K562 (cell line): ENCODE measurements around the gene KPNB1. TPM values are rescaled to one million over a fixed set of nuclear protein-coding genes. Genes with fewer than 3 reads are reported as not detected.
A peak's percentile ranks its signal among the peaks of the same experiment; 100 is the strongest.

Experiments
- ATAC-seq: fragments of 200-7000 bp; cut with Tn5 transposase; 3 replicates; pipeline ENCODE4 v1.9.1; 2020; ENCODE audit warnings: moderate library complexity
- BruUV-seq: library from RNA; stranded (reverse); fragments of 400-500 nt; replicated peaks from 2 replicates; lab custom pipeline; 2021; lab: Mats Ljungman, UMichigan
- CTCF ChIA-PET: fragments of 300-600 bp; formaldehyde crosslinking; extraction: SDS; loops from one replicate; lab custom pipeline; 2021; ENCODE audit warnings: low intra/inter-chr PET ratio; lab: Yijun Ruan, JAX
- POLR2A ChIA-PET: fragments of 300-600, 350-650 bp; sonication (Branson Sonifier 250); formaldehyde crosslinking; extraction: SDS; loops from one replicate; lab custom pipeline; 2021; ENCODE audit warnings: antibody characterized with exemption, inconsistent platforms; lab: Yijun Ruan, JAX
- DNase-seq, 4 experiments: peaks; one replicate each; pipeline versions ENCODE4 v3.0.0 to v3.0.0-alpha.2; 2011 to 2018; ENCODE audit warnings: low spot score in 3 of 4, mixed read lengths in 3 of 4; ENCODE audit errors: extremely low read depth in 1 of 4
- FAIRE-seq: peaks from 2 replicates; lab custom pipeline; 2011; peaks lifted over from hg19 to GRCh38; lab: Jason Lieb, UNC
- H2AFZ ChIP-seq: 2 replicates; pipeline ENCODE4 v1.6.0; 2011; ENCODE audit warnings: low read depth, low read length, control low read depth, inconsistent platforms
- H3K27ac ChIP-seq: fragments of 200-600 bp; 3 replicates; pipeline ENCODE4 v1.8.0; 2011; ENCODE audit warnings: low read depth, mild to moderate bottlenecking, control low read depth, inconsistent platforms, low read length, moderate library complexity, mixed read lengths; ENCODE audit errors: extremely low read depth
- H3K27me3 ChIP-seq, 2 experiments: fragments of 300-600 bp in 1 of 2; 2 replicates in 1 of 2; 3 replicates in 1 of 2; pipeline versions ENCODE4 v1.6.0 to v1.8.0; 2011; ENCODE audit warnings: inconsistent platforms in 2 of 2, low read length in 2 of 2, mild to moderate bottlenecking in 1 of 2, mixed read lengths in 1 of 2, moderate library complexity in 1 of 2; ENCODE audit not compliant: control insufficient read depth in 2 of 2, insufficient read depth in 2 of 2
- H3K36me3 ChIP-seq: fragments of 300-600 bp; 3 replicates; pipeline ENCODE4 v1.8.0; 2011; ENCODE audit warnings: mild to moderate bottlenecking, low read length, inconsistent platforms; ENCODE audit not compliant: control insufficient read depth, insufficient read depth
- H3K4me1 ChIP-seq, 2 experiments: fragments of 200-600 bp in 1 of 2; replicated peaks in 1 of 2; 2 replicates in 1 of 2; 3 replicates in 1 of 2; pipeline versions ENCODE4 v1.5.1 to v1.8.0; 2011; ENCODE audit warnings: inconsistent platforms in 2 of 2, low read length in 2 of 2, mild to moderate bottlenecking in 1 of 2, mixed read lengths in 1 of 2, moderate library complexity in 1 of 2; ENCODE audit not compliant: control insufficient read depth in 2 of 2, insufficient read depth in 2 of 2
- H3K4me2 ChIP-seq: 2 replicates; pipeline ENCODE4 v1.6.1; 2011; ENCODE audit warnings: low read length, control low read depth, inconsistent platforms, mixed read lengths; ENCODE audit not compliant: insufficient read depth
- H3K4me3 ChIP-seq: fragments of 200-600 bp; sonication (generic), shearing (Covaris generic); 2 replicates; pipeline ENCODE4 v1.5.1; 2016; ENCODE audit warnings: control low read depth, inconsistent platforms
- H3K79me2 ChIP-seq: fragments of 200-600 bp; 3 replicates; pipeline ENCODE4 v1.8.0; 2011; ENCODE audit warnings: low read length, inconsistent platforms; ENCODE audit not compliant: control insufficient read depth, insufficient read depth
- H3K9ac ChIP-seq, 2 experiments: 2 replicates each; pipeline versions ENCODE4 v1.6.0 to v1.6.1; 2011; ENCODE audit warnings: low read depth in 2 of 2, low read length in 2 of 2, control low read depth in 1 of 2, inconsistent platforms in 1 of 2, mild to moderate bottlenecking in 1 of 2, mixed read lengths in 1 of 2; ENCODE audit not compliant: insufficient read depth in 1 of 2
- H3K9me1 ChIP-seq: one replicate; pipeline ENCODE4 v1.6.0; 2011; ENCODE audit warnings: inconsistent platforms, mild to moderate bottlenecking, low read length, moderate library complexity; ENCODE audit not compliant: control insufficient read depth, insufficient read depth
- H3K9me3 ChIP-seq: replicated peaks from 2 replicates; pipeline ENCODE4 v1.5.1; 2011; ENCODE audit warnings: low read depth, low read length, inconsistent platforms; ENCODE audit not compliant: control insufficient read depth, insufficient read depth
- H4K20me1 ChIP-seq: replicated peaks from 2 replicates; pipeline ENCODE4 v1.6.1; 2011; ENCODE audit warnings: low read length, inconsistent platforms, mixed read lengths; ENCODE audit not compliant: control insufficient read depth, insufficient read depth
- CHD4 ChIP-seq: fragments of 200-600 bp; sonication (generic); IDR thresholded peaks from 3 replicates; pipeline ENCODE4 v1.6.1; 2012; ENCODE audit warnings: low read depth, mild to moderate bottlenecking, mixed read lengths, low read length, inconsistent platforms; ENCODE audit not compliant: insufficient read depth, insufficient replicate concordance, poor library complexity, severe bottlenecking
- FOS ChIP-seq: IDR thresholded peaks from 3 replicates; pipeline ENCODE4 v1.6.1; 2011; ENCODE audit not compliant: insufficient read length; ENCODE audit errors: extremely low read depth
- KLF13 ChIP-seq: fragments of 450-650 bp; IDR thresholded peaks from 2 replicates; pipeline ENCODE4 v1.6.1; 2016; ENCODE audit warnings: missing genetic modification characterization, low read depth, mild to moderate bottlenecking, missing compliant biosample characterization, moderate library complexity, borderline replicate concordance
- MBD2 ChIP-seq: sonication (generic); IDR thresholded peaks from 2 replicates; pipeline ENCODE4 v1.6.1; 2016; ENCODE audit warnings: low read depth, borderline replicate concordance
- NBN ChIP-seq: fragments of 450-650 bp; IDR thresholded peaks from 2 replicates; pipeline ENCODE4 v1.6.1; 2016; ENCODE audit warnings: low read depth, mild to moderate bottlenecking
- NRF1 ChIP-seq, 2 experiments: fragments of 450-650 bp; IDR thresholded peaks in 1 of 2; conservative IDR thresholded peaks in 1 of 2; 2 replicates each; pipeline ENCODE4 v1.6.1; 2014; ENCODE audit warnings: mild to moderate bottlenecking in 2 of 2
- PML ChIP-seq: IDR thresholded peaks from 2 replicates; pipeline ENCODE4 v1.6.1; 2012; ENCODE audit warnings: low read length, inconsistent platforms
- POLR3G ChIP-seq: IDR thresholded peaks from 2 replicates; pipeline ENCODE4 v1.6.1; 2011; ENCODE audit not compliant: insufficient read length, insufficient replicate concordance; ENCODE audit errors: extremely low read depth
- RBM25 ChIP-seq: fragments of 200-400 bp; formaldehyde crosslinking; IDR thresholded peaks from 2 replicates; pipeline ENCODE4 v1.6.1; 2018; ENCODE audit warnings: low read length, low read depth, moderate library complexity; ENCODE audit not compliant: severe bottlenecking
- WGBS: fragments of 100-300 bp; shearing (Covaris generic); methylation state at CpG from one replicate; pipeline ENCODE4 v1.1.6; 2016; ENCODE audit warnings: low coverage, mixed read lengths; ENCODE audit not compliant: insufficient coverage; ENCODE audit errors: missing lambda C conversion rate; 5-methylcytosine and 5-hydroxymethylcytosine counted together
- in situ Hi-C: fragments of 300-500 bp; cut with MboI; formaldehyde crosslinking; loops from 4 replicates; pipeline ENCODE4 v1.15.0; 2018; ENCODE audit warnings: inconsistent platforms, mixed read lengths
- intact Hi-C: fragments of 100-400 bp; cut with micrococcal nuclease; formaldehyde crosslinking; loops from 2 replicates; pipeline ENCODE4 v1.14.2; 2022
- polyA plus RNA-seq, 8 experiments: library from polyadenylated mRNA; depleted of rRNA in 4 of 8; stranded (reverse) in 5 of 8; unstranded in 3 of 8; fragments of >200 nt; fragmentation: Nextera tagmentation in 2 of 8; fragmentation: Illumina TruSeq in 1 of 8; extraction: Ambion mirVana in 2 of 8; extraction: Trizol in 1 of 8; gene quantifications; 2 replicates each; pipeline versions ENCODE4 v1.2.1 to v1.2.3, GENCODE V29; 2011 to 2014; ENCODE audit warnings: inconsistent platforms in 1 of 8, missing spikeins in 1 of 8
- total RNA-seq, 7 experiments: library from RNA; depleted of rRNA in 6 of 7; stranded (reverse); fragments of >200 nt in 6 of 7; fragmentation: Illumina TruSeq in 2 of 7; extraction: Trizol in 2 of 7; gene quantifications; 2 replicates each; pipeline versions ENCODE4 v1.2.1 to v1.2.3, GENCODE V29; 2011 to 2021; ENCODE audit warnings: low replicate concordance in 1 of 7
- TF ChIP-seq, protein P1 (sequence below): sonication (generic); formaldehyde crosslinking; IDR thresholded peaks from 2 replicates; pipeline ENCODE4 v1.5.0; 2020; ENCODE audit warnings: missing genetic modification reagents
- TF ChIP-seq, protein P2 (sequence below): fragments of 450-650 bp; IDR thresholded peaks from 2 replicates; pipeline ENCODE4 v1.6.1; 2017; ENCODE audit warnings: antibody characterized with exemption
- TF ChIP-seq, protein P3 (sequence below), 3 experiments: IDR thresholded peaks in 2 of 3; conservative IDR thresholded peaks in 1 of 3; 2 replicates each; pipeline ENCODE4 v1.5.1; 2011 to 2012; ENCODE audit warnings: low read length in 3 of 3, mild to moderate bottlenecking in 3 of 3, control low read depth in 2 of 3, improper control_type of control experiment in 1 of 3, inconsistent platforms in 1 of 3, low read depth in 1 of 3, mixed read lengths in 1 of 3, moderate library complexity in 1 of 3; ENCODE audit not compliant: insufficient read depth in 2 of 3

The KPNB1 gene
- total and polyA plus RNA-seq, 9 of the 15 experiments (the other 6 are each of a cell fraction or from before 2014, with no cell fraction given) = 154 to 622 (median 354) TPM

DNA sequence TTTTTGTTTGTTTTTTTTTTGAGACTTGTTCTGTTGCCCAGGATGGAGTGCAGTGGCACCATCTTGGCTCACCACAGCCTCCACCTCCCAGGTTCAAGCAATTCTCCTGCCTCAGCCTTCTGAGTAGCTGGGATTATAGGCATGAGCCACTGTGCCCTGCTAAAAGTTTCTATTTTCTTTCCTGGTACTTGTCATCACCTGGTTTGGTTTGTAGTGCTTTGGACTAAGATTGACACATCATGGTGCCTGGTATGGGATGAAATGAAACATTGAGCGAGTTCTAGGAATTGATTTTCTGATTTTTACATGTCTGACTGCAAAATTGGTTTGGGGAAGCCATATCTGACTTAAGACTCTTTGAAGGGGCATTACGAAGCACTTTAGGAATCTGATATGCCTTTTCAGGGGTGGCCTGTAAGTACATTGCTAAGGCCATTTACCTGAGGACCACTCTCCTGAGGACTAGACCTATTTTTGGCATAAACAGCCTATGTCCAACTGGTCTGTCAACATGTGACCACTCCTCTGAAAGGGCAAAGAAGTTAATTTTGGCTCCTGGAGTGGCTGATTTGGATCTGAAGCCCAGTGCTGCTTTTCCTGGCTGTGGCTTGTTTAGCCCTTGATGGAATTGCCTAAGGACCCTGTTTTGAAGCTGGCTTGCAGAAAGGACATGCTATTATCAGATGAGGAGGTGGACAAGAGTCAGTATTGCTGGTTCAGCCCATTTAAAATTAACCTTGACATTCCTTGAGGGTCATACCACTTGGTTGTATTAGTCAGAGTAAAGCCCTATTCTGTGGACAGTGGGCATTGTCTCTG, 25.9 kb downstream of the KPNB1 start:
- H2AFZ ChIP-seq = no peak overlapping the region
- CTCF ChIA-PET = no interaction called here
- no peak for FAIRE-seq
- peaks cover 6% of the 10 kb centered on the region; the same call in 1 of the 3 replicates for H3K79me2 ChIP-seq
- WGBS = 100% methylated on average over 2 of the region's 2 CpGs
- TSS peak; percentile 7 for BruUV-seq
- no peaks in the 10 kb centered on the region for H3K4me1 ChIP-seq
- H4K20me1 ChIP-seq = no peaks in the 10 kb centered on the region; the same call in 1 of the 2 replicates
- H3K27ac ChIP-seq = no peak overlapping the region
- no peak for DNase-seq
- H3K27me3 ChIP-seq = no peaks in the 10 kb centered on the region
- H3K9me1 ChIP-seq = no peaks in the 10 kb centered on the region
- no peak overlapping the region for H3K9ac ChIP-seq
- TF ChIP-seq FOS (no peak), NRF1 (conservative IDR thresholded peaks at IDR 0.05 in 1 of 2, IDR thresholded peaks at IDR 0.05 in 1 of 2) (no peak), PML (no peak), KLF13 (tag) (no peak), POLR3G (no peak), CHD4 (no peak), NBN (no peak), RBM25 (no peak), MBD2 (no peak)
- TF ChIP-seq, protein P1, sequence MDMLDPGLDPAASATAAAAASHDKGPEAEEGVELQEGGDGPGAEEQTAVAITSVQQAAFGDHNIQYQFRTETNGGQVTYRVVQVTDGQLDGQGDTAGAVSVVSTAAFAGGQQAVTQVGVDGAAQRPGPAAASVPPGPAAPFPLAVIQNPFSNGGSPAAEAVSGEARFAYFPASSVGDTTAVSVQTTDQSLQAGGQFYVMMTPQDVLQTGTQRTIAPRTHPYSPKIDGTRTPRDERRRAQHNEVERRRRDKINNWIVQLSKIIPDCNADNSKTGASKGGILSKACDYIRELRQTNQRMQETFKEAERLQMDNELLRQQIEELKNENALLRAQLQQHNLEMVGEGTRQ (CRISPR knock-in tag) = no peak
- TF ChIP-seq, protein P2, sequence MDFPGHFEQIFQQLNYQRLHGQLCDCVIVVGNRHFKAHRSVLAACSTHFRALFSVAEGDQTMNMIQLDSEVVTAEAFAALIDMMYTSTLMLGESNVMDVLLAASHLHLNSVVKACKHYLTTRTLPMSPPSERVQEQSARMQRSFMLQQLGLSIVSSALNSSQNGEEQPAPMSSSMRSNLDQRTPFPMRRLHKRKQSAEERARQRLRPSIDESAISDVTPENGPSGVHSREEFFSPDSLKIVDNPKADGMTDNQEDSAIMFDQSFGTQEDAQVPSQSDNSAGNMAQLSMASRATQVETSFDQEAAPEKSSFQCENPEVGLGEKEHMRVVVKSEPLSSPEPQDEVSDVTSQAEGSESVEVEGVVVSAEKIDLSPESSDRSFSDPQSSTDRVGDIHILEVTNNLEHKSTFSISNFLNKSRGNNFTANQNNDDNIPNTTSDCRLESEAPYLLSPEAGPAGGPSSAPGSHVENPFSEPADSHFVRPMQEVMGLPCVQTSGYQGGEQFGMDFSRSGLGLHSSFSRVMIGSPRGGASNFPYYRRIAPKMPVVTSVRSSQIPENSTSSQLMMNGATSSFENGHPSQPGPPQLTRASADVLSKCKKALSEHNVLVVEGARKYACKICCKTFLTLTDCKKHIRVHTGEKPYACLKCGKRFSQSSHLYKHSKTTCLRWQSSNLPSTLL = no peak
- TF ChIP-seq, protein P3, sequence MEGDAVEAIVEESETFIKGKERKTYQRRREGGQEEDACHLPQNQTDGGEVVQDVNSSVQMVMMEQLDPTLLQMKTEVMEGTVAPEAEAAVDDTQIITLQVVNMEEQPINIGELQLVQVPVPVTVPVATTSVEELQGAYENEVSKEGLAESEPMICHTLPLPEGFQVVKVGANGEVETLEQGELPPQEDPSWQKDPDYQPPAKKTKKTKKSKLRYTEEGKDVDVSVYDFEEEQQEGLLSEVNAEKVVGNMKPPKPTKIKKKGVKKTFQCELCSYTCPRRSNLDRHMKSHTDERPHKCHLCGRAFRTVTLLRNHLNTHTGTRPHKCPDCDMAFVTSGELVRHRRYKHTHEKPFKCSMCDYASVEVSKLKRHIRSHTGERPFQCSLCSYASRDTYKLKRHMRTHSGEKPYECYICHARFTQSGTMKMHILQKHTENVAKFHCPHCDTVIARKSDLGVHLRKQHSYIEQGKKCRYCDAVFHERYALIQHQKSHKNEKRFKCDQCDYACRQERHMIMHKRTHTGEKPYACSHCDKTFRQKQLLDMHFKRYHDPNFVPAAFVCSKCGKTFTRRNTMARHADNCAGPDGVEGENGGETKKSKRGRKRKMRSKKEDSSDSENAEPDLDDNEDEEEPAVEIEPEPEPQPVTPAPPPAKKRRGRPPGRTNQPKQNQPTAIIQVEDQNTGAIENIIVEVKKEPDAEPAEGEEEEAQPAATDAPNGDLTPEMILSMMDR (IDR thresholded peaks at IDR 0.05 in 2 of 3, conservative IDR thresholded peaks at IDR 0.05 in 1 of 3; ENCODE audit: insufficient read depth in 2 of 3, low read depth in 1 of 3, low read length in 3 of 3) = no peak
- POLR2A ChIA-PET = interaction anchor here (0.9 to 4.6 kb wide), 8 partner anchors 9 to 26 kb away, joined by 3 to 30 read pairs (median 5); partner anchors contain the start of gene KPNB1
- peaks cover 99% of the 10 kb centered on the region for H3K36me3 ChIP-seq
- H3K9me3 ChIP-seq = no peaks in the 10 kb centered on the region
- intact Hi-C loops (no loop called here), in situ Hi-C loops (no loop called here)
- no peak for ATAC-seq
- H3K4me3 ChIP-seq = no peak overlapping the region
- H3K4me2 ChIP-seq = no peak overlapping the region
